Measurements from ENCODE around the gene KRTAP7-1. TPM values are rescaled to one million over a fixed set of nuclear protein-coding genes. Genes with fewer than 3 reads are reported as not detected.

The KRTAP7-1 gene
- total RNA-seq, 1 experiment from 2014 or later = not detected

- RAD21 ChIA-PET (ENCODE audit: low non-redundant PET in 1 of 2, low total read pairs in 2 of 2, uncharacterized antibody in 2 of 2, unreplicated experiment in 2 of 2) = no interaction called here
- CTCF ChIA-PET = no interaction called here
- POLR2A ChIA-PET = no interaction called here
- Histone ChIP-seq H2AFZ (ENCODE audit: low read depth, low read length, poor library complexity, severe bottlenecking) (no peak overlapping the region), H3K9me2 (ENCODE audit: insufficient read depth) (no peaks in the 10 kb centered on the region), H3K4me1 (ENCODE audit: control insufficient read depth in 1 of 2, insufficient read depth in 2 of 2, low read length in 2 of 2) (no peaks in the 10 kb centered on the region), H3K4me3 (replicated peaks in 1 of 2; ENCODE audit: low read depth in 1 of 2, low read length in 2 of 2) (no peak overlapping the region), H3K4me2 (ENCODE audit: low read length) (no peak overlapping the region), H3K27ac (ENCODE audit: low read depth, low read length) (no peak overlapping the region), H3K36me3 (ENCODE audit: control insufficient read depth in 1 of 2, insufficient read depth in 2 of 2, low read length in 2 of 2) (no peaks in the 10 kb centered on the region), H3K9me3 (ENCODE audit: control insufficient read depth in 1 of 2, insufficient read depth in 1 of 2, low read depth in 1 of 2, low read length in 2 of 2) (peaks cover 0 to 4% of the 10 kb centered on the region in 2 experiments; a peak in 2 of 4 replicates), H4K20me1 (ENCODE audit: insufficient read depth) (no peaks in the 10 kb centered on the region), H3K27me3 (ENCODE audit: insufficient read depth, low read length) (no peaks in the 10 kb centered on the region), H3K79me2 (ENCODE audit: insufficient read depth, low read length) (no peaks in the 10 kb centered on the region), H3K9ac (ENCODE audit: low read length) (no peak overlapping the region)
- intact Hi-C loops (cut with micrococcal nuclease) = no loop called here
- ATAC-seq (no peak), DNase-seq (ENCODE audit: low read depth, low spot score) (no peak)
- TF ChIP-seq CEBPB (IDR thresholded peaks at IDR 0.05; ENCODE audit: low read depth) (no peak), POLR2AphosphoS5 (IDR thresholded peaks at IDR 0.05; ENCODE audit: low read depth, low read length) (no peak), ZFX (IDR thresholded peaks at IDR 0.05) (no peak), JUND (IDR thresholded peaks at IDR 0.05) (no peak), FOSL1 (IDR thresholded peaks at IDR 0.05; ENCODE audit: low read depth) (no peak), SRF (IDR thresholded peaks at IDR 0.05; ENCODE audit: low read depth) (no peak), ELF1 (IDR thresholded peaks at IDR 0.05; ENCODE audit: borderline replicate concordance, low read depth) (no peak), CTCF (IDR thresholded peaks at IDR 0.05 in 2 of 3, conservative IDR thresholded peaks at IDR 0.05 in 1 of 3; ENCODE audit: borderline replicate concordance in 1 of 3, insufficient read depth in 1 of 3, low read depth in 2 of 3, low read length in 2 of 3) (no peak), TCF7L2 (IDR thresholded peaks at IDR 0.05; ENCODE audit: borderline replicate concordance, extremely low read depth, insufficient read depth, insufficient read length) (no peak), SIN3A (IDR thresholded peaks at IDR 0.05; ENCODE audit: low read depth) (no peak), EZH2 (IDR thresholded peaks at IDR 0.05) (no peak), MAX (IDR thresholded peaks at IDR 0.05) (no peak), REST (IDR thresholded peaks at IDR 0.05; ENCODE audit: low read depth) (no peak), EZH2phosphoT487 (IDR thresholded peaks at IDR 0.05; ENCODE audit: borderline replicate concordance) (no peak), ZBTB33 (IDR thresholded peaks at IDR 0.05; ENCODE audit: extremely low read depth, insufficient replicate concordance, low read length) (no peak), ATF3 (IDR thresholded peaks at IDR 0.05) (no peak), SP1 (IDR thresholded peaks at IDR 0.05; ENCODE audit: low read depth) (no peak), CBX3 (IDR thresholded peaks at IDR 0.05; ENCODE audit: low read depth) (no peak), YY1 (IDR thresholded peaks at IDR 0.05; ENCODE audit: extremely low read depth, insufficient replicate concordance, low read depth, low read length) (no peak), RAD21 (IDR thresholded peaks at IDR 0.05; ENCODE audit: low read depth) (no peak)
- BruUV-seq (replicated peaks) = no TSS peak
These were observed 13.4 kb upstream of the KRTAP7-1 start for GRCh38 chr21:30842990-30843389.

All from HCT116 (cell line).